Mesendoderm (in vitro differentiated cells): Measurements from ENCODE around the gene PIRT.

Source experiments
- DNase-seq: peaks from one replicate; pipeline ENCODE4 v3.0.0; 2013
- H2AK5ac ChIP-seq: 2 replicates; pipeline ENCODE4 v1.6.1; 2013; ENCODE audit warnings: low read length, inconsistent platforms
- H2BK120ac ChIP-seq: 2 replicates; pipeline ENCODE4 v1.6.1; 2013; ENCODE audit warnings: low read depth, mild to moderate bottlenecking, low read length, moderate library complexity, mixed read lengths
- H2BK15ac ChIP-seq: replicated peaks from 2 replicates; pipeline ENCODE4 v1.6.1; 2013; ENCODE audit warnings: low read depth, mild to moderate bottlenecking, moderate library complexity
- H2BK5ac ChIP-seq: 2 replicates; pipeline ENCODE4 v1.6.1; 2013; ENCODE audit warnings: low read length, inconsistent platforms
- H3K18ac ChIP-seq: 2 replicates; pipeline ENCODE4 v1.6.1; 2013; ENCODE audit warnings: mild to moderate bottlenecking, low read length, mixed read lengths
- H3K23ac ChIP-seq: one replicate; pipeline ENCODE4 v1.6.1; 2013; ENCODE audit warnings: low read length
- H3K27ac ChIP-seq: 2 replicates; pipeline ENCODE4 v1.5.1; 2013; ENCODE audit warnings: low read depth, mild to moderate bottlenecking, inconsistent platforms, low read length, moderate library complexity
- H3K27me3 ChIP-seq: 2 replicates; pipeline ENCODE4 v1.6.1; 2013; ENCODE audit warnings: low read length, control low read depth, mild to moderate bottlenecking, inconsistent platforms; ENCODE audit not compliant: insufficient read depth, poor library complexity
- H3K36me3 ChIP-seq: 2 replicates; pipeline ENCODE4 v1.6.1; 2013; ENCODE audit warnings: low read length, inconsistent platforms; ENCODE audit not compliant: control insufficient read depth, insufficient read depth
- H3K4ac ChIP-seq: one replicate; pipeline ENCODE4 v1.6.1; 2013; ENCODE audit warnings: low read depth, mild to moderate bottlenecking, low read length, moderate library complexity
- H3K4me1 ChIP-seq: 2 replicates; pipeline ENCODE4 v1.6.1; 2013; ENCODE audit warnings: low read depth, low read length, inconsistent platforms; ENCODE audit not compliant: control insufficient read depth
- H3K4me2 ChIP-seq: 2 replicates; pipeline ENCODE4 v1.6.1; 2013; ENCODE audit warnings: low read length
- H3K4me3 ChIP-seq: 2 replicates; pipeline ENCODE4 v1.5.1; 2013; ENCODE audit warnings: mild to moderate bottlenecking, low read length
- H3K56ac ChIP-seq: one replicate; pipeline ENCODE4 v1.6.1; 2013; ENCODE audit warnings: low read length
- H3K79me1 ChIP-seq: 2 replicates; pipeline ENCODE4 v1.6.1; 2013; ENCODE audit warnings: low read length, inconsistent platforms
- H3K79me2 ChIP-seq: 2 replicates; pipeline ENCODE4 v1.6.1; 2013; ENCODE audit warnings: mild to moderate bottlenecking, low read length; ENCODE audit not compliant: control insufficient read depth, insufficient read depth
- H3K9ac ChIP-seq: 2 replicates; pipeline ENCODE4 v1.6.1; 2013; ENCODE audit warnings: low read length, inconsistent platforms
- H4K5ac ChIP-seq: one replicate; pipeline ENCODE4 v1.6.1; 2013; ENCODE audit warnings: low read length
- H4K8ac ChIP-seq: one replicate; pipeline ENCODE4 v1.6.1; 2013; ENCODE audit warnings: low read depth, mild to moderate bottlenecking, control low read depth, low read length, moderate library complexity
- WGBS: extraction: QIAGEN DNeasy Blood & Tissue Kit; methylation state at CpG from one replicate; pipeline ENCODE4 v1.1.7; 2013; ENCODE audit warnings: low lambda C conversion rate, missing lambda C conversion rate; ENCODE audit not compliant: insufficient coverage; ENCODE audit errors: extremely low coverage; 5-methylcytosine and 5-hydroxymethylcytosine counted together

Gene PIRT

DNA sequence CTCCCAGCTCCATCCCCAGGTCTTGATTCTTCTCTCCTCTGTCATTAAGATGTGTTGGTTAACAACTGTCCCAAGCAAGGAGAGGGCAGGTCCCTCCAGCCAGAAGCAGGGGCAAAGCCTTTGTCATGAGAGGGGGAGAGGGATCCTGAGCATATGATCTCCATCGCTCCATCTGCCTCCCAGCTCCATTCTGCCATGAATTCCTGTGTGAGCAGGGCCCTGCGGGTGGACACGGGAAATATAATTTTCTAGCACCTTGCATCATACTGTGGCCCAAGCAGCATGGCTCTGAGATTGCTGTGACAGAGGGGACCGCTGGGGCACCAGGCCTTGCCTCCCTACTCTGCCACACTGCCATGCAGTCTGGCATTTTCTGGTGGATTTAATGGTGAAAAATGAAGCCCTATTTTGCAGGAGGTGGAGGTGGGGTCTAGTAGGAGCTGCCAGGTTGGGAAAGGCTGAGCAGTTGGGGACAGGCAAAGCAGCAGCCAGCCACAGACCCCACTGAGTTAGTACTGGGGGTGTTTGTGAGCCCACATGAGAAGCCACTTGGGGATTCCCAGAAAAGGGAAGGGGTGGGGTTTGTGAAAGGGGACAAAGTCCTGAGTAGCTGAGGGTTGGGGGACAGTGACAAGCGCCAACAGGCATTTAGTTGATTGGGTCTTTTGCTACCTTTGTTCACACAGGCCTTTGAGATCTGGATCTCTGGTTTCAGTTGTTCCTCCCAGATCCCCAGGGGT, 50.4 kb downstream of the PIRT start:
- H3K23ac ChIP-seq = no peak overlapping the region
- H3K36me3 ChIP-seq = no peaks in the 10 kb centered on the region
- H2BK120ac ChIP-seq = no peak overlapping the region
- H3K79me1 ChIP-seq = no peaks in the 10 kb centered on the region
- no peaks in the 10 kb centered on the region for H3K27me3 ChIP-seq
- H2BK15ac ChIP-seq = no peak overlapping the region
- H3K4ac ChIP-seq = no peak overlapping the region
- no peak overlapping the region for H2AK5ac ChIP-seq
- H3K79me2 ChIP-seq = no peaks in the 10 kb centered on the region
- H2BK5ac ChIP-seq = no peak overlapping the region
- no peak overlapping the region for H3K9ac ChIP-seq
- H4K5ac ChIP-seq = no peak overlapping the region
- no peak overlapping the region for H4K8ac ChIP-seq
- DNase-seq = no peak
- no peak overlapping the region for H3K56ac ChIP-seq
- no peak overlapping the region for H3K18ac ChIP-seq
- H3K4me2 ChIP-seq = no peak overlapping the region
- WGBS = no CpG with 5 or more reads among the region's 5 CpGs
- no peak overlapping the region for H3K27ac ChIP-seq
- no peaks in the 10 kb centered on the region for H3K4me1 ChIP-seq
- H3K4me3 ChIP-seq = no peak overlapping the region

DNA sequence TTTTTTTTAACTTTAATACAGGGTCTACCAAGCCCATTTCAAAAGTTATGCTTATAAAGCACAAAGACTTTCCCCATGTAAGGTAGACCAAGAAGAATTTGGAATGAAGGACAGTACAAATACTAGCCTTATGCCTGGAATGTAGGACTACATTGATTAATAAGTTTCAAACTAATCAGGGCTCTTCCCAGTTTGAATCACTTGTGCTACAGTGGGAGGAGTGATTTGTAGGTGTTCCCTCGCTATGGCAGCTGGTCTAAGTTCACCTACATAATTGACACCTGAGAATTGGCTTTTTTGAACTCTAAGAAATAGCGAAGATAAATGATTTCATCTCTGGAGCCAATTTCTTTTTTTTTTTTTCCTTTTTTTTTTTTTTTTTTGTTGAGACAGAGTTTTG, 52.6 kb downstream of the PIRT start:
- no peaks in the 10 kb centered on the region for H3K27me3 ChIP-seq
- WGBS = no CpG with 5 or more reads among the region's 2 CpGs
- H3K79me1 ChIP-seq = no peaks in the 10 kb centered on the region
- H2BK120ac ChIP-seq = no peak overlapping the region
- no peaks in the 10 kb centered on the region for H3K79me2 ChIP-seq
- H2BK5ac ChIP-seq = no peak overlapping the region
- H3K18ac ChIP-seq = no peak overlapping the region
- H3K4me3 ChIP-seq = no peak overlapping the region
- no peak overlapping the region for H4K8ac ChIP-seq
- no peak overlapping the region for H3K56ac ChIP-seq
- no peak overlapping the region for H3K23ac ChIP-seq
- no peak overlapping the region for H3K9ac ChIP-seq
- H4K5ac ChIP-seq = no peak overlapping the region
- H2BK15ac ChIP-seq = no peak overlapping the region
- H2AK5ac ChIP-seq = no peak overlapping the region
- H3K4me2 ChIP-seq = no peak overlapping the region
- no peak overlapping the region for H3K27ac ChIP-seq
- no peak for DNase-seq
- no peaks in the 10 kb centered on the region for H3K4me1 ChIP-seq
- no peak overlapping the region for H3K4ac ChIP-seq
- no peaks in the 10 kb centered on the region for H3K36me3 ChIP-seq

DNA sequence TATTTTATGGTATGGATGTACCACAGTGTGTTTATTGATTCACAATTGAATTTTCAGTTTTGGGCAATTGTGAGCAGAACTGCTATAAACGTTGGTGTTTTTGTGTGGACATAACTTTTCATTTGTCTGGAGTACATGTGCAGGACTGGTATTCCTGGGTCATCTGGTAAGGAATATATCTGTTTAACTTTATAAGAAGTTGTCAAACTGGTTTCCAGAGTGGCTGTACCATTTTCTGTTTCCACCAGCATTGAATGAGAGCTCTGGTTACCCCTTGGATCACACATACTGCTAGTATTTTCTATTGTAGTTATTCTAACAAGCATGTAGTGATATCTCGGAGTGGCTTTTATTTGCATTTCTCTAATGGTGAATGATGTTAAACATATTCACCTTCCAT, 58.3 kb downstream of the PIRT start:
- Histone ChIP-seq H4K8ac (no peak overlapping the region), H3K4me1 (no peaks in the 10 kb centered on the region), H3K36me3 (no peaks in the 10 kb centered on the region), H4K5ac (no peak overlapping the region), H3K4me2 (no peak overlapping the region), H2BK5ac (no peak overlapping the region), H3K23ac (no peak overlapping the region), H3K18ac (no peak overlapping the region), H3K4me3 (no peak overlapping the region), H2BK15ac (no peak overlapping the region), H3K27ac (no peak overlapping the region), H2AK5ac (no peak overlapping the region), H3K79me1 (no peaks in the 10 kb centered on the region), H3K79me2 (no peaks in the 10 kb centered on the region), H3K4ac (no peak overlapping the region), H3K27me3 (no peaks in the 10 kb centered on the region), H3K56ac (no peak overlapping the region), H2BK120ac (no peak overlapping the region), H3K9ac (no peak overlapping the region)
- no peak for DNase-seq
- no CpG with 5 or more reads among the region's 2 CpGs for WGBS

DNA sequence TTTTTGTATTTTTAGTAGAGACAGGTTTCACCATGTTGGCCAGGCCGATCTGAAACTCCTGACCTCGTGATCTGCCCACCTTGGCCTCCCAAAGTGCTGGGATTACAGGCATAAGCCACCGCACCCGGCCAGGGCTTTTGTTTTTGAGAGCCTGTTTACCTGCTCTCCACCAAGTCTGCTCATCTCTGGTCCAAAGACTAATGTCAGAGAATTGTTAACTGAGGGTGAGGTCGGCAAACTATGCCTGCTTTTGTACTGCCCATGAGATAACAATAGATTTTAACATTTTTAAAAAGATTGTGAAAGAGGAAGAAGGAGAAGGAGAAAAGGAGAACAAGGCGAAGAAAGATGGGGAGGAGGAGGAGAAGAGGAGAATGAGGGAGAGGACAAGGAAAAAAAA, 60.0 kb downstream of the PIRT start:
- H3K79me2 ChIP-seq = no peaks in the 10 kb centered on the region
- no peak overlapping the region for H3K56ac ChIP-seq
- H3K9ac ChIP-seq = no peak overlapping the region
- no peak overlapping the region for H3K23ac ChIP-seq
- no peak for DNase-seq
- H3K4me1 ChIP-seq = no peaks in the 10 kb centered on the region
- H3K36me3 ChIP-seq = no peaks in the 10 kb centered on the region
- H3K18ac ChIP-seq = no peak overlapping the region
- no peak overlapping the region for H3K4me2 ChIP-seq
- H3K4ac ChIP-seq = no peak overlapping the region
- no peaks in the 10 kb centered on the region for H3K79me1 ChIP-seq
- no peak overlapping the region for H4K5ac ChIP-seq
- 94% methylated on average over 1 of the region's 6 CpGs for WGBS
- no peak overlapping the region for H3K4me3 ChIP-seq
- no peak overlapping the region for H2BK120ac ChIP-seq
- H3K27ac ChIP-seq = no peak overlapping the region
- H2BK5ac ChIP-seq = no peak overlapping the region
- no peak overlapping the region for H4K8ac ChIP-seq
- no peaks in the 10 kb centered on the region for H3K27me3 ChIP-seq
- no peak overlapping the region for H2AK5ac ChIP-seq
- no peak overlapping the region for H2BK15ac ChIP-seq

DNA sequence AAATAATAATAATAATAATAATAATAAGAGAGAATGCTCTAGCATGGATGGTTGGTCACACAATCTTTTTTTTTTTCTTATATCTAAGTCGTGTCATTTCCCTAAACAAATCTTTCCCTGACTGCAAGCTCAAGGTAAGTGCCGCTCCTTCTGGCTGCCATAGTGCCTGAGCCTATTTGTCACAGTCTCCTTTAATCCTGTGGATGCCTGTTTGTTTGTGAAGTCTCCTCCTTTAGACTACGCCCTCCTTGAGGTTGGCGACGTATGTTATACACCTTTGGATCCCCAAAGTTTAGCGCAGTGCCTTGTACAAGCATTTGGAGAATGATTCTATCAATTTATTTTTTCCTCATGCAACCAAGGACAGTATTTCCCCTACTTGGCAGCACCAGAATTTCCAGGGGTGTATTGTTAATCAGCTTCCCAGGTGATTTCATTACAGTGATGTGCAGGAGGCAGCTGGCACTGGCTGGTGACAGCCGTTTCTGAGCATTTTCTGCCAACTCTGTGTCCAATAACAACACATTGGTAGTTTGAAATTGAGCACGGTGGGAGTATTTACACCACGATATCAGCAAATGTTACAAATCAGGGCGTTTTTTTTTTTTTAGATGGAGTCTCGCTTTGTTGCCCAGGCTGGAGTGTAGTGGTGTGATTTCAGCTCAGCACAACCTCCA, 60.6 kb downstream of the PIRT start:
- H3K27ac ChIP-seq = no peak overlapping the region
- no peaks in the 10 kb centered on the region for H3K36me3 ChIP-seq
- H3K4me1 ChIP-seq = no peaks in the 10 kb centered on the region
- WGBS = no CpG with 5 or more reads among the region's 11 CpGs
- no peak overlapping the region for H3K18ac ChIP-seq
- H3K27me3 ChIP-seq = no peaks in the 10 kb centered on the region
- H2BK5ac ChIP-seq = no peak overlapping the region
- H3K23ac ChIP-seq = no peak overlapping the region
- H4K8ac ChIP-seq = no peak overlapping the region
- H2AK5ac ChIP-seq = no peak overlapping the region
- no peak overlapping the region for H3K56ac ChIP-seq
- H3K4me3 ChIP-seq = no peak overlapping the region
- no peak overlapping the region for H3K9ac ChIP-seq
- no peaks in the 10 kb centered on the region for H3K79me2 ChIP-seq
- no peak overlapping the region for H2BK120ac ChIP-seq
- no peak overlapping the region for H3K4me2 ChIP-seq
- H2BK15ac ChIP-seq = no peak overlapping the region
- H3K4ac ChIP-seq = no peak overlapping the region
- DNase-seq = no peak
- no peaks in the 10 kb centered on the region for H3K79me1 ChIP-seq
- H4K5ac ChIP-seq = no peak overlapping the region
